Loucy (cell line): ENCODE results near the gene GDF2.

Experiments used
- EZH2phosphoT487 ChIP-seq: fragments of 200-600 bp; IDR thresholded peaks from 2 replicates; pipeline ENCODE4 v1.6.1; 2018; ENCODE audit warnings: antibody characterized with exemption, mild to moderate bottlenecking, moderate library complexity, borderline replicate concordance
- TF ChIP-seq, protein P1 (sequence below): fragments of 200-600 bp; sonication (generic); conservative IDR thresholded peaks from 2 replicates; pipeline ENCODE4 v1.5.1; 2014; ENCODE audit warnings: mild to moderate bottlenecking, antibody characterized with exemption, low read length

DNA sequence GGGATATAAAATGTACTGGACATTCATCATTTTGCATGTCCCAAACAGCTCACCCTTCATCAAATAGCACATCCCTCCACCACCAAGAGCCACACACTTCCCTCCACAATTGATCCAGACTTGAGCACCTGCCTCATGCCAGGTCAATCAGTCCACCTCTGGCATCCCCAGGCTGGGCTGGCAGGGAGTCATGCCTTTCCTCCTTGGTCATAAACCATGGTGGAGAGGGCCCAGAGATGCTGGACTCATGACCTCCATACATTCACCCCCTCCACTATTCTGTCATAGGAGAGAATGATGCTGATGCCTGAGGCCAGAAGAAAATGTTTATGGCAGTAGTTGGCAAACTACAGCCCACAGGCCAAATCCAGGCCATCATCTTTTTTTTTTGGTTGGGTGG is 38.4 kb upstream of the GDF2 start:
- TF ChIP-seq, protein P1, sequence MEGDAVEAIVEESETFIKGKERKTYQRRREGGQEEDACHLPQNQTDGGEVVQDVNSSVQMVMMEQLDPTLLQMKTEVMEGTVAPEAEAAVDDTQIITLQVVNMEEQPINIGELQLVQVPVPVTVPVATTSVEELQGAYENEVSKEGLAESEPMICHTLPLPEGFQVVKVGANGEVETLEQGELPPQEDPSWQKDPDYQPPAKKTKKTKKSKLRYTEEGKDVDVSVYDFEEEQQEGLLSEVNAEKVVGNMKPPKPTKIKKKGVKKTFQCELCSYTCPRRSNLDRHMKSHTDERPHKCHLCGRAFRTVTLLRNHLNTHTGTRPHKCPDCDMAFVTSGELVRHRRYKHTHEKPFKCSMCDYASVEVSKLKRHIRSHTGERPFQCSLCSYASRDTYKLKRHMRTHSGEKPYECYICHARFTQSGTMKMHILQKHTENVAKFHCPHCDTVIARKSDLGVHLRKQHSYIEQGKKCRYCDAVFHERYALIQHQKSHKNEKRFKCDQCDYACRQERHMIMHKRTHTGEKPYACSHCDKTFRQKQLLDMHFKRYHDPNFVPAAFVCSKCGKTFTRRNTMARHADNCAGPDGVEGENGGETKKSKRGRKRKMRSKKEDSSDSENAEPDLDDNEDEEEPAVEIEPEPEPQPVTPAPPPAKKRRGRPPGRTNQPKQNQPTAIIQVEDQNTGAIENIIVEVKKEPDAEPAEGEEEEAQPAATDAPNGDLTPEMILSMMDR, result no peak
- TF ChIP-seq EZH2phosphoT487, result no peak
